OCI-LY7 (cell line): ENCODE data around the gene DHRSX.

Experiments used
- EZH2phosphoT487 ChIP-seq: fragments of 200-600 bp; sonication (generic); IDR thresholded peaks from 2 replicates; pipeline ENCODE4 v1.6.1; 2018; ENCODE audit warnings: low read depth, borderline replicate concordance, mild to moderate bottlenecking, mixed run types, antibody characterized with exemption, low read length, moderate library complexity, mixed read lengths
- TF ChIP-seq, protein P1 (sequence below): fragments of 200-600 bp; sonication (generic); conservative IDR thresholded peaks from 2 replicates; pipeline ENCODE4 v1.5.1; 2014; ENCODE audit warnings: mild to moderate bottlenecking, antibody characterized with exemption, low read length, moderate library complexity, mixed read lengths

DNA sequence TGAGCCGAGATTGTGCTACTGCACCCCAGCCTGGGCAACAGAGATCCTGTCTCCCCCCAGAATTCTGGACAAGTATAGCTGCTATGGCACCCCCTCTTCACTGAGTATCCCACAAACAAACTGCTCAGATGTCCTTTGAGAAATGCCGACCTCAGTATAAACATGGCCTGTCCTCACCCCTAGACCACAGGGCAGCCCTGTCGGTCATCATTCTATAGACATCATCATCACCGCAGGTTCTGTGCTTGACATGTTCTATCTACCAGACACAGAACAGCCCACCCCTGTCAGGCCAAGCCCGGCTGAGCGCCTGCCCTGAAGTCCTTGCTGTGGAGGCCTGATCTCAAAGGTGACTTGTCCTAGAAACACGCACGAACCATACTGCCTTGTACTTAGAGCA lies 232.9 kb downstream of the DHRSX start:
- TF ChIP-seq, protein P1, sequence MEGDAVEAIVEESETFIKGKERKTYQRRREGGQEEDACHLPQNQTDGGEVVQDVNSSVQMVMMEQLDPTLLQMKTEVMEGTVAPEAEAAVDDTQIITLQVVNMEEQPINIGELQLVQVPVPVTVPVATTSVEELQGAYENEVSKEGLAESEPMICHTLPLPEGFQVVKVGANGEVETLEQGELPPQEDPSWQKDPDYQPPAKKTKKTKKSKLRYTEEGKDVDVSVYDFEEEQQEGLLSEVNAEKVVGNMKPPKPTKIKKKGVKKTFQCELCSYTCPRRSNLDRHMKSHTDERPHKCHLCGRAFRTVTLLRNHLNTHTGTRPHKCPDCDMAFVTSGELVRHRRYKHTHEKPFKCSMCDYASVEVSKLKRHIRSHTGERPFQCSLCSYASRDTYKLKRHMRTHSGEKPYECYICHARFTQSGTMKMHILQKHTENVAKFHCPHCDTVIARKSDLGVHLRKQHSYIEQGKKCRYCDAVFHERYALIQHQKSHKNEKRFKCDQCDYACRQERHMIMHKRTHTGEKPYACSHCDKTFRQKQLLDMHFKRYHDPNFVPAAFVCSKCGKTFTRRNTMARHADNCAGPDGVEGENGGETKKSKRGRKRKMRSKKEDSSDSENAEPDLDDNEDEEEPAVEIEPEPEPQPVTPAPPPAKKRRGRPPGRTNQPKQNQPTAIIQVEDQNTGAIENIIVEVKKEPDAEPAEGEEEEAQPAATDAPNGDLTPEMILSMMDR: no peak
- no peak for TF ChIP-seq EZH2phosphoT487
